GM12864 (cell line): ENCODE measurements around the gene TCAP.

ENCODE experiments used
- DNase-seq: peaks from one replicate; pipeline ENCODE4 v3.0.0-alpha.2; 2011; ENCODE audit warnings: low read depth
- H3K4me3 ChIP-seq: 2 replicates; pipeline ENCODE4 v1.5.1; 2011; ENCODE audit warnings: mild to moderate bottlenecking, low read depth, low read length, control low read depth
- CTCF ChIP-seq: IDR thresholded peaks from 2 replicates; pipeline ENCODE4 v1.5.1; 2011; ENCODE audit warnings: low read depth, mild to moderate bottlenecking, moderate library complexity, low read length, control low read depth, inconsistent platforms; ENCODE audit errors: missing control alignments

Gene TCAP

GRCh38 chr17:39664581-39665561 is at the start of gene TCAP:
Gene TCAP (plus strand): TSS chr17:39665349. CDS start chr17:39665360, 11 bp downstream.
- DNase-seq: no peak
- no peak for TF ChIP-seq CTCF
- no peak within 1 kb of the TSS for H3K4me3 ChIP-seq

DNA sequence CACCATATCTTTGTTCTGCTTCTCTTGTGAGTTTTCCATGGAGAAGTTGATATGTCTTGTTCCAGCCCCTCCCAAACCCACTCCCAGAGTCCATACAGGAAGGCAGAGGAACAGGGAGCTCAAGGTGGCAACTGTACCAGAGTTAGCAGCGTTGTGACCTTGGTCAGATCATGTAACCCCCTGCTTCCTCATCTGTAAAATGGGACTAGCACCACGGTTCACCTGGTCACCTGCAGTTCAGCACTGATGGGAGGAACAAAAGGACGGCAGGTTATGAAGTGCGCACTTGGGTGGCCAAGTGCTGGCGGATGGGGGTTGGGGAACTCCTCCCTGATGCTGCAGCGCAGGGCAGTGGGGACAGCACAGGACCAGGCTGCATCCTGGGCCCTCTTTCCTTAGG is 49.7 kb upstream of the TCAP start:
- no peak for DNase-seq
- no peak overlapping the region for H3K4me3 ChIP-seq
- no peak for TF ChIP-seq CTCF

DNA sequence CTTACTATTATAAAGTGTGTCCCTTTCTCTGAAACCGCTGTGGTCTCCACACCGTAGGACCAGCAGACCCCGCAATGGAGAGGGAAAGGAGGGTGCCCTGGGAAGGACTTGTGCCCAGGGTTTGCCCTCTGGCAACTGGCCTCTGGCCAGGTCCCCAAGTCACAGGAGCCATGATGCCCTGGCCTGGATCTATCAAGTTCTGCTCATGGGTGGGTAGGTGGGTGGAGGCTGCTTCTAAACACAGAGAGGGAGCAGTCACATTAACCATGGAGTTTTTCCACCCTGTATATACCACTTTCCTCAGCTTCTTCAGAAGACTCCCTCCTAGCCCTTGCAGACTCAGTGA is 48.1 kb upstream of the TCAP start:
- TF ChIP-seq CTCF: no peak
- no peak for DNase-seq
- H3K4me3 ChIP-seq: no peak overlapping the region

- H3K4me3 ChIP-seq: peak overlapping the region; percentile 42
- TF ChIP-seq CTCF: no peak
- no peak for DNase-seq
Measured at GRCh38 chr17:39617446-39618245, 47.5 kb upstream of the TCAP start.

DNA sequence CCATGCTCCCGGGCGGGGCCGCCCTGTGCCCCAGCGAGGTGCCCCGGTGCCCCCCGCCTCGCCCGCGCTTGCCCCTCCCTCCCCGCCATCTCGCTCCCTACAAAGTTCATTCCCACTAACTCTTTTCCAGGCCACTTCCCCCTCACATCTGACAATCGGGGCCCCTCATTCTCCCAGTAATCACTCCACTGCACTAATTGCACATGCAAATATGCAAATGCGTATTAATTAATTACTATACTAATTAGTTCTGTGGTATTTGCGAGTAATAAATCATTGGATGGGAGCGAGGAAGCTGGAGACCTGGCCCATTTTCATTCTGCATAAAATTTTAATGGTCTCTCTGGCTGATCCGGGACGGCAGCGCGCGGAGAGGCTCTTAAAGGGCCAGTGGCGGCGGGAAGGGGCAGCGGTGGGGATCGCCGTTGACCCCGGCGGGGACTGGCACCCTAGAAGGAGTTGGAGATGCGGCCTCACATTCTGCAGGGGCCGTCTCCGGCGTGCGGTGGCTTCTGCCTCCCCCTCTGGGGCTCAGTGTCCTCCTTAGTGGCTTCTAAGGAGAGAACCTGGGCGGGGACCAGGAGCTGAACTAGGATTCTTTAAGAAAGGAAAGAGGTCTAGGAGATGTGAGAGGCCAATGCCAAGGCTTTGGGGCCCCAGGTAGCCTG is 46.8 kb upstream of the TCAP start:
- H3K4me3 ChIP-seq: peak overlapping the region; percentile 42
- no peak for DNase-seq
- TF ChIP-seq CTCF: no peak

DNA sequence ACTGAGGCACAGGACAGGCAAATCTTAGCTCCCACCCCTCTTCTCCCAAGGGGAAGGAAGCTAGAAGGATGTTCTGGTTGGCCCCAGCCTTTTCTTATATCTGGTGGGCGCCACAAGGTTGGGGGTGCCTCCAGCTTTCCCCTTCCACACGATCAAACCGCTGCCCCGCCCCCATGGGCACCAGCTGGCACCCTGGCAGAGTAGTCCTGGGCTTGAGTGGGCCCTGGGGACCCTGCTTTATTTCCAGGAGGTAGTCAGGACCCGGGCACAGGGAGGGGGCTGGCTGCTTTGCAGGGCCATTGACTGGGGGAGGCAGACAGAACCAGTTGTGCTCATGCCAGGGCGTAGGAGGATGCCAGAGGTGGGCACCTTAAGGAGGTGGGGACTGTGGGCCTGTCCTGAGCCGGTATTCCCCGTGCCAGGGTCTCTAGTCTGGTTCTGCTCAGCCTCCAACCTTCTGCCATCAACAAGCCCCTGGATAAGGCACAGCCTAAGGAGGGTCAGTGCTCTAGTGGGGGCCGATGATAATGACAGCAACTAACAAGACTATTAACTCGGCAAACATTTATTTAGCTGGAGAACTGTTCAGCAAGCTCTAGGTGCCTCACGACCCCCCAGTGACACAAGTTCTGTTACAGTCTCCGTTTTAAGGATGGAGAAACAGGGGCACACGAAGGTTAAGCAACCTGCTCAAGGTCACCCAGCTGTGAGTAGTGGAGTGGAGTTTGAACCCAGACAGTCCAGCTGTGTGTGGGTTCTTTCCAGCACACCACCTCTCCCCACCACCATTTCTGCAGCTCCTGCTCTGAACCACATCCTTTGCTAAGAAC is 46.0 kb upstream of the TCAP start:
- TF ChIP-seq CTCF: no peak
- no peak overlapping the region for H3K4me3 ChIP-seq
- no peak for DNase-seq
